DOHH2 (cell line): Measurements from ENCODE around the gene FGF1.

Source experiments
- H3F3A ChIP-seq: fragments of 200-600 bp; sonication (generic), shearing (Covaris generic); 2 replicates; pipeline ENCODE4 v1.6.0; 2016; ENCODE audit warnings: antibody characterized with exemption, mild to moderate bottlenecking; ENCODE audit not compliant: control insufficient read depth, insufficient read depth
- H3K27ac ChIP-seq: fragments of 200-600 bp; sonication (generic); 2 replicates; pipeline ENCODE4 v1.5.1; 2014; ENCODE audit warnings: low read depth, mild to moderate bottlenecking, low read length, moderate library complexity
- H3K27me3 ChIP-seq: fragments of 200-600 bp; sonication (generic); 2 replicates; pipeline ENCODE4 v1.6.1; 2014; ENCODE audit warnings: mild to moderate bottlenecking, low read length, mixed read lengths; ENCODE audit not compliant: control insufficient read depth
- H3K36me3 ChIP-seq: fragments of 200-600 bp; sonication (generic); 2 replicates; pipeline ENCODE4 v1.6.1; 2014; ENCODE audit warnings: mild to moderate bottlenecking, low read length, moderate library complexity, mixed read lengths; ENCODE audit not compliant: control insufficient read depth
- H3K4me1 ChIP-seq: fragments of 200-600 bp; sonication (generic); 2 replicates; pipeline ENCODE4 v1.6.1; 2014; ENCODE audit warnings: mild to moderate bottlenecking, low read length, mixed read lengths; ENCODE audit not compliant: control insufficient read depth
- H3K4me2 ChIP-seq: fragments of 200-600 bp; sonication (generic); 2 replicates; pipeline ENCODE4 v1.6.0; 2014; ENCODE audit warnings: mild to moderate bottlenecking, low read length, moderate library complexity
- H3K4me3 ChIP-seq: fragments of 200-600 bp; sonication (generic); 2 replicates; pipeline ENCODE4 v1.5.1; 2014; ENCODE audit warnings: mild to moderate bottlenecking, low read length, mixed read lengths
- H3K79me2 ChIP-seq: fragments of 200-600 bp; sonication (generic); 2 replicates; pipeline ENCODE4 v1.6.1; 2014; ENCODE audit warnings: mild to moderate bottlenecking, low read length, mixed read lengths; ENCODE audit not compliant: control insufficient read depth
- H3K9me2 ChIP-seq: fragments of 200-600 bp; sonication (generic); replicated peaks from 2 replicates; pipeline ENCODE4 v1.6.1; 2014; ENCODE audit warnings: mild to moderate bottlenecking, low read length, mixed read lengths; ENCODE audit not compliant: control insufficient read depth
- H3K9me3 ChIP-seq: fragments of 200-600 bp; sonication (generic); 2 replicates; pipeline ENCODE4 v1.6.1; 2014; ENCODE audit warnings: antibody characterized with exemption, low read length, mixed read lengths; ENCODE audit not compliant: control insufficient read depth, insufficient read depth
- H4K20me1 ChIP-seq: fragments of 200-600 bp; sonication (generic); 2 replicates; pipeline ENCODE4 v1.6.0; 2014; ENCODE audit warnings: low read depth, mild to moderate bottlenecking, antibody characterized with exemption, low read length, moderate library complexity; ENCODE audit not compliant: control insufficient read depth, insufficient read depth
- CTCF ChIP-seq: fragments of 200-600 bp; sonication (generic); IDR thresholded peaks from one replicate; pipeline ENCODE4 v1.5.1; 2014; ENCODE audit warnings: antibody characterized with exemption, mild to moderate bottlenecking, low read depth, low read length; ENCODE audit not compliant: poor library complexity, severe bottlenecking
- EZH2phosphoT487 ChIP-seq: fragments of 200-600 bp; sonication (generic); IDR thresholded peaks from 2 replicates; pipeline ENCODE4 v1.6.1; 2017; ENCODE audit warnings: borderline replicate concordance, mild to moderate bottlenecking, antibody characterized with exemption, low read length, moderate library complexity, mixed read lengths

The FGF1 gene

GRCh38 chr5:142643634-142644033 is 42.3 kb downstream of the FGF1 start:
- Histone ChIP-seq H3K27me3 (peaks cover 43% of the 10 kb centered on the region), H3K9me3 (no peaks in the 10 kb centered on the region), H3K36me3 (no peaks in the 10 kb centered on the region), H3K4me1 (no peaks in the 10 kb centered on the region), H3K9me2 (no peaks in the 10 kb centered on the region), H3F3A (no peaks in the 10 kb centered on the region), H3K27ac (no peak overlapping the region), H3K79me2 (no peaks in the 10 kb centered on the region), H3K4me3 (no peak overlapping the region), H3K4me2 (no peak overlapping the region), H4K20me1 (no peaks in the 10 kb centered on the region)
- TF ChIP-seq EZH2phosphoT487 (no peak), CTCF (no peak)

GRCh38 chr5:142642427-142642826 is 43.5 kb downstream of the FGF1 start:
- no peak overlapping the region for H3K27ac ChIP-seq
- H3F3A ChIP-seq: no peaks in the 10 kb centered on the region
- TF ChIP-seq EZH2phosphoT487: no peak
- H3K9me3 ChIP-seq: no peaks in the 10 kb centered on the region
- no peak overlapping the region for H3K4me2 ChIP-seq
- no peaks in the 10 kb centered on the region for H3K36me3 ChIP-seq
- H3K4me1 ChIP-seq: no peaks in the 10 kb centered on the region
- H3K27me3 ChIP-seq: peaks cover 43% of the 10 kb centered on the region
- no peaks in the 10 kb centered on the region for H3K9me2 ChIP-seq
- no peaks in the 10 kb centered on the region for H3K79me2 ChIP-seq
- no peaks in the 10 kb centered on the region for H4K20me1 ChIP-seq
- H3K4me3 ChIP-seq: no peak overlapping the region

GRCh38 chr5:142641711-142642110 is 44.2 kb downstream of the FGF1 start:
- H3K27me3 ChIP-seq: peaks cover 43% of the 10 kb centered on the region
- TF ChIP-seq EZH2phosphoT487: no peak
- TF ChIP-seq CTCF: no peak
- no peak overlapping the region for H3K4me3 ChIP-seq

GRCh38 chr5:142640316-142641005 is 45.4 kb downstream of the FGF1 start:
- Histone ChIP-seq H3K36me3 (no peaks in the 10 kb centered on the region), H3K9me3 (no peaks in the 10 kb centered on the region), H3K27me3 (peaks cover 43% of the 10 kb centered on the region), H3F3A (no peaks in the 10 kb centered on the region), H3K4me1 (no peaks in the 10 kb centered on the region), H3K4me2 (no peak overlapping the region), H3K9me2 (no peaks in the 10 kb centered on the region), H3K79me2 (no peaks in the 10 kb centered on the region), H3K4me3 (no peak overlapping the region), H3K27ac (no peak overlapping the region), H4K20me1 (no peaks in the 10 kb centered on the region)
- TF ChIP-seq EZH2phosphoT487 (no peak), CTCF (no peak)

More at GRCh38 chr5:142641711-142642110, 44.2 kb downstream of the FGF1 start:
- no peaks in the 10 kb centered on the region for H3K9me2 ChIP-seq
- H3K4me2 ChIP-seq: no peak overlapping the region
- no peaks in the 10 kb centered on the region for H3K36me3 ChIP-seq
- no peaks in the 10 kb centered on the region for H3K79me2 ChIP-seq
- no peaks in the 10 kb centered on the region for H3F3A ChIP-seq
- H4K20me1 ChIP-seq: no peaks in the 10 kb centered on the region
- no peak overlapping the region for H3K27ac ChIP-seq
- H3K4me1 ChIP-seq: no peaks in the 10 kb centered on the region
- no peaks in the 10 kb centered on the region for H3K9me3 ChIP-seq
